T-helper 1 cell (primary cell): ENCODE measurements around the gene RRAGD.

Source experiments
- DNase-seq, 5 donors: peaks; one replicate each; pipeline ENCODE4 v3.0.0-alpha.2; 2012 to 2020

The RRAGD gene

GRCh38 chr6:89339565-89339964 lies 72.5 kb downstream of the RRAGD start:
- DNase-seq, result no peak

GRCh38 chr6:89335164-89335563 lies 76.9 kb downstream of the RRAGD start:
- DNase-seq, result no peak

GRCh38 chr6:89330910-89331309 lies 81.2 kb downstream of the RRAGD start:
- DNase-seq, result no peak

GRCh38 chr6:89328976-89329375 lies 83.1 kb downstream of the RRAGD start:
- DNase-seq, result no peak

GRCh38 chr6:89324304-89324703 lies 87.8 kb downstream of the RRAGD start:
- DNase-seq, result no peak

GRCh38 chr6:89323511-89323971 lies 88.5 kb downstream of the RRAGD start:
- DNase-seq, result no peak

GRCh38 chr6:89321131-89321970 lies 90.7 kb downstream of the RRAGD start:
- no peak for DNase-seq

- no peak for DNase-seq
Observed at GRCh38 chr6:89320012-89320559, 92.0 kb downstream of the RRAGD start.

GRCh38 chr6:89317067-89317466 lies 95.0 kb downstream of the RRAGD start:
- DNase-seq, result no peak

GRCh38 chr6:89315249-89315885 lies 96.7 kb downstream of the RRAGD start, which contains the start of gene GABRR2:
Gene GABRR2 (minus strand): TSS chr6:89315299. CDS start chr6:89315165, 134 bp downstream.
- DNase-seq, result no peak

GRCh38 chr6:89314692-89315091 lies 97.4 kb downstream of the RRAGD start:
- DNase-seq, result no peak
